IPS DF 4.7 (cell line): ENCODE results near the gene ZDHHC8.

ENCODE experiments used
- DNase-seq: peaks from one replicate; pipeline ENCODE4 v3.0.0-alpha.2; 2013; ENCODE audit warnings: low spot score; ENCODE audit errors: extremely low read depth

ZDHHC8 gene

GRCh38 chr22:20096574-20097420 is 34.8 kb upstream of the ZDHHC8 start:
- DNase-seq, result no peak

DNA sequence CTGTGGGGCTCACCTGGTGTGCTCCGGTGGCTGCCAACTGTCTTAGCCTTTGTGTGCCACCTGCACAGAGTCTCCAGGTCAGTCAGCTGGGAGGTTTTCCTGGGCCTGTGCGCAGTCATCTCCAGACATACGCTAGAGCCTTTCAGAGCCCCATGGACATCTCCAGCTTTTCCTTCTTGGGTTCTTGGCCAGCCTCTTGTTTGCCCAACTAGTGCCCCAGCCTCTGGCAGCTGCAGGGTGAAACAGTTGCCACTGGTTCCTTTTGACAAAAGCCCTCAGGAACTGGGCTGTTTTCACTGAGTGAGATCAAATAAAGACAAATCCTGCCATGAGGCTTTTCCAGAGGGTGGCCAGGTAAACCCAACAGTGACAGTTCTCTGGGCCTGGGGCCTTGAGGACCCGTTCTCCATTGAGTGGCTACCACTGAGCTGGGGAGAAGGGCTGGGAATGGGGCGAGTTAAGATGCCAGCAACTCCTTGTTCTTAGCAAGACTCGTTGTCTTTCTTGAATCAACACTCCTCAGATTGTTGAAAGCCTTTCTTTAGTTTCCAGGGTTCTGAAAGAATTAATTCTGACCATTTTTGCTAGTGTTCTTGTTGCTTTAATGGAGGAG is 32.4 kb upstream of the ZDHHC8 start:
- no peak for DNase-seq

DNA sequence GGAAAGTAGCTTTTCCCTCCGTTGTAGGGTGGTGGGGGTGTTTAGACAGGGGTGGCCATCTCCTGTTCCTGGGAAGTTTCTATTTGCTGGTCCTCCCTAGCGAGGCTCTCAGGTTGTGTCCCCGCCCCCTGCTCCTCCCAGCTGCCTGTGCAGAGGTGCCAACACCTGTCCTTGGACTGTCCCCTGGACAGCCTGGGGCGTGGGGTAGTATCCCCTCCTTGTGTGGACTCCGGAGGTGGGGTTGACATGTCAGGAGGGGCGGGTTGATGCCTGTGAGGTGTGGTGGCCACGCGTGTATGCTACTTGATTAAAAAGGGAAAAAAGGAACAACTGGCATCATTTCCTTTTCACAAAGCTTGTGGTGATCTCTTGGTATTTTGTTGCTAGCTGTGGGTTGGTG is 30.0 kb upstream of the ZDHHC8 start:
- no peak for DNase-seq

GRCh38 chr22:20102203-20102780 is 29.3 kb upstream of the ZDHHC8 start:
- DNase-seq, result no peak

DNA sequence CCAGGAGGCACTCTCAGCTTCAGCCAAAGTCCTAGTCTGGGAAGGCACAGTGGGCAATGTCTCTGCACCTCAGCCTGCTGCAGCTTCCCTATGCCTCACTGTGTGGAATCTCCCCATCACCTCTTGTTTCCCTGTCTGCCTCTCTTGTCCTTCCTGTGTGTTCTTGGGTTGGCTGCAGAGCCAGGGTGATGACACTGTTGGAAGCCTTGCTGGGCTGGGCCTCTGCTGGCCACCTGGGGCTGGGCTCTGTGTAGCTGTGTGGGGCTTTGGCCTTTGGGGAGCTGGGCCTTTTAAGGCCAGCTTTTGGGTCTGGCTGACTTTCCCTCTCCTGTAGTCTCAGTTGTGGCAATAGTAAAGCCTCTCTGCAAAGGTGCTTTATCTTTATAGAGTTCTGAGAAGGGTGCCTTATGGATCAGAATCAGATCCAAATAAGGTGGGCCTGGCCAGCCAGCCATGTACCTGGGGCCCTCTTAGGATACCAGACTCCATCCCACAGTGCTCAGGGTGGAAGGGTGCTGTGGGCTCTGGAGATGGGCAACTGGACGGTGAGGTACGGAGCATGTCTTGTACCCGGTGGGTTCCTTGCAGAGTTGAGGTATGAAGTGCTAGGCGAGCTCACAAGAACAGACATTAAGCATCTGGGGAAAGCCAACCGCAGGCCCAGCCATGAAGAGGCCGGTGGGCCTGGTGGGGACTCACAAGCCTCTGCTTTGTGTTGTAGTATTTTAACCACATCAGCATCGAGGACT is 26.0 kb upstream of the ZDHHC8 start:
- no peak for DNase-seq

DNA sequence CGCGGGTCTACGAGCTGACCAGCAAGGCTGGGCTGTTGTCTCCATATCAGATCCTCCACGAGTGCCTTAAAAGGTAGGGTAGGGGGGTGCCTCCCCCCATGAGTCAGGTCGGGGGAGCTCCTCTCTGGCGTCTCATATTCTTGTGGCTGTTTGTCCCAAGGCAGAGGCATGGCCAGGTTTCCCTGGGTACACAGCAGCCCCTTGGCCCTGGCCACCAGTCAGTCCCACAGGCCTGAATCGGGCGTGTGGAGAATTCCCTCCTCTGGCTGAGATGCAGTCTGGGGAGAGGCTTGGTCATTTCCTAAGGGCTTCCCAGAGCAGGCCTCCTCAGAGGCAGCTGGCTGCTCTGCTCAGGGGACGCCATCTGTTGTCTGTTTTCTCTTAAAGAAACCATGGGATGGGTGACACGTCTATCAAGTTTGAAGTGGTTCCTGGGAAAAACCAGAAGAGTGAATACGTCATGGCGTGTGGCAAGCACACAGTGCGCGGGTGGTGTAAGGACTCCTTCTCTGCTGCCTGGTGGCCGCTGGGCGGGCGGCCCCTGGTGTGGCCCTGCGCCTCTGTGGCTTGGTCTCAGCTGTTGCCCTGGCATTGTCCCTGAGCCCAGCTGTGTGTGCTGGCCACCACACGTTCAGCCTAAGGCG is 25.3 kb upstream of the ZDHHC8 start:
- DNase-seq, result no peak

GRCh38 chr22:20106849-20107237 is 24.8 kb upstream of the ZDHHC8 start:
- no peak for DNase-seq

GRCh38 chr22:20107471-20107901 is 24.1 kb upstream of the ZDHHC8 start:
- DNase-seq, result no peak

DNA sequence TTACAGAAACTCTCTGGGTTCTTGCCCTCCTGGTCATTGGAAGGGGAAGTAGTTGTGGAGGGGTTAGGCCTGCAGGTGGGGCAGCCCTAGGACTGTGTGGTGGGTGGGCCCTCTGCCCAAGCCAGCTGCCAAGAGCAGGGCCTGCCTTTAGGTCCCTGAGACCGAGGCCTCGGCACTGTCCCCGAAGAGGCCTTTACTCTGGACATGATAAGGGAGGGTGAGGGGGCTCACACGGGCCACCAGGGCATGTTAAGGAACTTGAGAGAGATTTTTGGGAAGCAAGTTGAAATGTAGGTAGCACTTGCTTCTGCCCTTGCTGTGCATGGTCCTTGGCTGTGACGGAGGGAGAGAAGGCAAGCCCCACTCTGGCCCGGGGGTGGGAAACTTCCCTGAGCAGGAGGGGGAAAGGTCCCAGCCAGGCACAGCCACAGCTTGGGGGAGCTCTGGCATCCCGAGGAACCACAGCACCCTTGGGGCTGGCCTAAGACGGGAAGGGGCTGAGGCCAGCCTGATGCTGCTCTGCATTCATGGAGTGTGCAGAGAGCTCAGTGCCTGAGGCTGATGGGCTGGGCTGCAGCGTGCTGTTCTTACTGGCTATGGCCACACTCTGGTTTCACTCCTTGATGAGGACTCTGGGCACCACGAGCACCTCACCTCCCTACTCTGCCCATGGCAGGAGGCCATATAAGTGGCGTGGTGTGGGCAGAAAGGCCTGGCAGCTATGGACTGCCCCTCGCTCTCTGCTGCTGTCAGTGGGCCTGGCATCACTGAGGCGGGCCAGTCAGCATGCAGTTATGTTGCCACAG is 23.4 kb upstream of the ZDHHC8 start:
- DNase-seq, result no peak

GRCh38 chr22:20108757-20109230 is 22.8 kb upstream of the ZDHHC8 start:
- no peak for DNase-seq

DNA sequence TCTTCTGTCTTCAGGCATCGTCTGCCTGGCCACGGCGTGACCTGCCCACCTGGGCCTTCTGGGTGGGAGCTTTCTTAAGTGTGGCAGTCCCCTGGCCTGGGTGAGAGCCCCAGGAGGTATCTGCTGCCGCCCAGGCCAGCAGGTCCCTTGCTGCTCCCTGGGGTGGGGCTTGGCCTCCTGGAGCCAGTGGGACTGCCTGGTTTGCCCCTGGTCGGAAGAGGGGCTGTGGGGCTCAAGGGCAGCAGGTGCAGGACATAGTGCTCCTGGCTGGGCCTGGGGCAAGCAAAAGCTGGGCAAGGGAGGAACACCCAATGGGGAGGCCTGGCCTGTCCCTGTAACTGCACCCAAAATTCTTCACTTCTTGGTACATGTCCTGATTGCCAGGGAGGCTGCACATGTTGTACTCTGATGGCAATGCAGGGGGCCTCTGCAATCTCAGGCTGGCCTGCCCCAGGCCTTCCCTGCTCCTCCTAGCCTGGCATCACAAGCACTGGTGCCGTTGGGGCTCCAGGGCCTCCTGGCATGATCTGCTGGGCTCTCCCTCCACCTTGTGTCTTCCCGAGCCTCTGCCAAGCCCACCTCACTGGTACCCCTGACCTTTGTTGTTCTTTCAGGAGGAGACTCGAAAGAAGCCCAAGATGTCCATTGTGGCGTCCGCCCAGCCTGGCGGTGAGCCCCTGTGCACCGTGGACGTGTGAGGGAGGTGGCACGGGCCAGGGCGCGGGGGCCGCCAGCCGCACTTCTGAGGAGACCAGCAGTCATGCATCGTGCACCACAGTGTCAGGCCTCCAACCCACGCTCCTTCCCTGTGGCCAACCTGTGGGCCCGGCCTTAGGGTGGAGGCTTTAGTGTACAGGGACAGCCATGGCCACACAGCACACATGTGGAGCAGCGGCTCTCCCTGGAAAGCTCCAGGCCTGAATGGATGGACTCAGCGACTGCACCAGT is 21.9 kb upstream of the ZDHHC8 start:
- DNase-seq, result no peak

- DNase-seq, result no peak
Observed at GRCh38 chr22:20110359-20110985, 21.1 kb upstream of the ZDHHC8 start.

- no peak for DNase-seq
Observed at GRCh38 chr22:20111045-20111688, 20.4 kb upstream of the ZDHHC8 start.

- no peak for DNase-seq
Observed at GRCh38 chr22:20111689-20112622, 19.6 kb upstream of the ZDHHC8 start.

GRCh38 chr22:20112623-20113511 is 18.7 kb upstream of the ZDHHC8 start:
- DNase-seq, result no peak
